H9 (cell line): ENCODE results near the gene MTURN. TPM values are rescaled to one million over a fixed set of nuclear protein-coding genes. Genes with fewer than 3 reads are reported as not detected.

Experiments
- DNase-seq: peaks from one replicate; pipeline ENCODE4 v3.0.0-alpha.2; 2017
- H2AFZ ChIP-seq: one replicate; pipeline ENCODE4 v1.6.1; 2013; ENCODE audit warnings: mild to moderate bottlenecking, low read length, control low read depth, moderate library complexity
- H2AK5ac ChIP-seq: 2 replicates; pipeline ENCODE4 v1.6.1; 2013; ENCODE audit warnings: low read length, control low read depth, mixed read lengths; ENCODE audit not compliant: insufficient read length
- H2BK120ac ChIP-seq: one replicate; pipeline ENCODE4 v1.6.1; 2013; ENCODE audit warnings: low read depth, mild to moderate bottlenecking, low read length, control low read depth, inconsistent platforms; ENCODE audit not compliant: poor library complexity, severe bottlenecking
- H2BK12ac ChIP-seq: 2 replicates; pipeline ENCODE4 v1.6.1; 2013; ENCODE audit warnings: low read length, control low read depth, mixed read lengths, low read depth; ENCODE audit not compliant: insufficient read length
- H2BK15ac ChIP-seq: 2 replicates; pipeline ENCODE4 v1.6.1; 2013; ENCODE audit warnings: low read depth, low read length, control low read depth
- H2BK20ac ChIP-seq: one replicate; pipeline ENCODE4 v1.6.1; 2013; ENCODE audit warnings: low read depth, mild to moderate bottlenecking, low read length, control low read depth, inconsistent platforms; ENCODE audit not compliant: poor library complexity, severe bottlenecking
- H2BK5ac ChIP-seq: 2 replicates; pipeline ENCODE4 v1.6.1; 2013; ENCODE audit warnings: low read length, control low read depth, mixed read lengths; ENCODE audit not compliant: insufficient read length
- H3K14ac ChIP-seq: 2 replicates; pipeline ENCODE4 v1.6.1; 2013; ENCODE audit warnings: low read length, control low read depth; ENCODE audit not compliant: insufficient read depth
- H3K18ac ChIP-seq: 2 replicates; pipeline ENCODE4 v1.6.1; 2013; ENCODE audit warnings: low read depth, mild to moderate bottlenecking, mixed read lengths, low read length, control low read depth; ENCODE audit not compliant: insufficient read length
- H3K23ac ChIP-seq: 2 replicates; pipeline ENCODE4 v1.6.1; 2013; ENCODE audit warnings: low read length, control low read depth, mixed read lengths, low read depth; ENCODE audit not compliant: insufficient read length
- H3K23me2 ChIP-seq: 2 replicates; pipeline ENCODE4 v1.6.1; 2013; ENCODE audit warnings: low read depth, mild to moderate bottlenecking, mixed read lengths, low read length, control low read depth; ENCODE audit not compliant: insufficient read length, poor library complexity, severe bottlenecking
- H3K27ac ChIP-seq: 2 replicates; pipeline ENCODE4 v1.5.1; 2013; ENCODE audit warnings: low read length, control low read depth, mixed read lengths, low read depth; ENCODE audit not compliant: insufficient read length
- H3K27me3 ChIP-seq: 2 replicates; pipeline ENCODE4 v1.6.1; 2013; ENCODE audit warnings: low read length, control low read depth, inconsistent platforms; ENCODE audit not compliant: insufficient read depth
- H3K4ac ChIP-seq: 2 replicates; pipeline ENCODE4 v1.6.1; 2013; ENCODE audit warnings: low read depth, mild to moderate bottlenecking, control low read depth, inconsistent platforms, low read length, moderate library complexity
- H3K4me1 ChIP-seq: 2 replicates; pipeline ENCODE4 v1.6.1; 2013; ENCODE audit warnings: low read length, control low read depth, inconsistent platforms; ENCODE audit not compliant: insufficient read depth
- H3K4me2 ChIP-seq: 2 replicates; pipeline ENCODE4 v1.6.1; 2013; ENCODE audit warnings: low read length, control low read depth, mixed read lengths; ENCODE audit not compliant: insufficient read length, insufficient read depth
- H3K56ac ChIP-seq: 2 replicates; pipeline ENCODE4 v1.6.1; 2013; ENCODE audit warnings: low read depth, mild to moderate bottlenecking, mixed read lengths, low read length, control low read depth; ENCODE audit not compliant: insufficient read length
- H3K79me1 ChIP-seq: 2 replicates; pipeline ENCODE4 v1.6.1; 2013; ENCODE audit warnings: low read depth, mild to moderate bottlenecking, moderate library complexity, low read length, control low read depth, inconsistent platforms; ENCODE audit not compliant: insufficient read depth, poor library complexity, severe bottlenecking
- H3K79me2 ChIP-seq: 2 replicates; pipeline ENCODE4 v1.6.1; 2013; ENCODE audit warnings: low read length, control low read depth, inconsistent platforms; ENCODE audit not compliant: insufficient read depth
- H3K9ac ChIP-seq: 2 replicates; pipeline ENCODE4 v1.6.1; 2013; ENCODE audit warnings: low read length, control low read depth, mixed read lengths; ENCODE audit not compliant: insufficient read length; ENCODE audit errors: extremely low read depth
- H3K9me3 ChIP-seq: one replicate; pipeline ENCODE4 v1.6.1; 2013; ENCODE audit warnings: low read depth, low read length, inconsistent platforms; ENCODE audit not compliant: control insufficient read depth
- H3T11ph ChIP-seq: one replicate; pipeline ENCODE4 v1.6.1; 2013; ENCODE audit warnings: mild to moderate bottlenecking, low read length, control low read depth, inconsistent platforms
- H4K20me1 ChIP-seq: one replicate; pipeline ENCODE4 v1.6.1; 2013; ENCODE audit not compliant: control insufficient read depth, insufficient read length, insufficient read depth
- H4K5ac ChIP-seq: 2 replicates; pipeline ENCODE4 v1.6.1; 2013; ENCODE audit warnings: low read depth, mild to moderate bottlenecking, mixed read lengths, low read length, control low read depth; ENCODE audit not compliant: insufficient read length
- H4K8ac ChIP-seq: replicated peaks from 2 replicates; pipeline ENCODE4 v1.6.1; 2013; ENCODE audit warnings: low read length, control low read depth, mixed read lengths, low read depth; ENCODE audit not compliant: insufficient read length
- H4K91ac ChIP-seq: 2 replicates; pipeline ENCODE4 v1.6.1; 2013; ENCODE audit warnings: low read depth, mild to moderate bottlenecking, moderate library complexity, mixed read lengths, low read length, control low read depth; ENCODE audit not compliant: insufficient read length
- H3K27ac Mint-ChIP-seq, 3 experiments: 2 replicates in 2 of 3; 3 replicates in 1 of 3; pipeline ENCODE4 v1.8.0; 2020 to 2021; ENCODE audit warnings: mixed read lengths in 3 of 3, mild to moderate bottlenecking in 1 of 3, moderate library complexity in 1 of 3
- H3K27me3 Mint-ChIP-seq: 2 replicates; pipeline ENCODE4 v1.8.0; 2021; ENCODE audit warnings: low read depth, mild to moderate bottlenecking, moderate library complexity, mixed read lengths
- H3K36me3 Mint-ChIP-seq, 3 experiments: 2 replicates in 2 of 3; 3 replicates in 1 of 3; pipeline ENCODE4 v1.8.0; 2020 to 2021; ENCODE audit warnings: low read depth in 3 of 3, mixed read lengths in 3 of 3; ENCODE audit not compliant: insufficient read depth in 1 of 3
- H3K4me1 Mint-ChIP-seq, 2 experiments: 2 replicates each; pipeline ENCODE4 v1.8.0; 2020; ENCODE audit warnings: mixed read lengths in 2 of 2
- H3K4me3 Mint-ChIP-seq, 2 experiments: 2 replicates in 1 of 2; 3 replicates in 1 of 2; pipeline ENCODE4 v1.8.0; 2020 to 2021; ENCODE audit warnings: mild to moderate bottlenecking in 2 of 2, mixed read lengths in 2 of 2, moderate library complexity in 1 of 2
- H3K9me3 Mint-ChIP-seq, 2 experiments: 2 replicates in 1 of 2; 3 replicates in 1 of 2; pipeline ENCODE4 v1.8.0; 2020; ENCODE audit warnings: mild to moderate bottlenecking in 2 of 2, mixed read lengths in 2 of 2, moderate library complexity in 1 of 2
- CTCF ChIP-seq: fragments of 200-600 bp; sonication (generic); conservative IDR thresholded peaks from 3 replicates; pipeline ENCODE4 v1.8.0; 2021; ENCODE audit warnings: antibody characterized with exemption, mild to moderate bottlenecking
- WGBS: extraction: QIAGEN DNeasy Blood & Tissue Kit; methylation state at CpG from one replicate; pipeline ENCODE4 v1.1.7; 2013; ENCODE audit warnings: missing lambda C conversion rate, low lambda C conversion rate, mixed read lengths; ENCODE audit not compliant: insufficient read length; ENCODE audit errors: extremely low coverage; 5-methylcytosine and 5-hydroxymethylcytosine counted together
- total RNA-seq: library from RNA; stranded (reverse); gene quantifications from 2 replicates; pipeline ENCODE4 v1.2.1, GENCODE V29; 2021

Gene MTURN
- total RNA-seq, 1 experiment from 2014 or later, result 3.4 TPM

- Histone ChIP-seq H3K4ac (no peak overlapping the region), H3K56ac (no peak overlapping the region), H2BK120ac (no peak overlapping the region), H2BK12ac (no peak overlapping the region), H2BK20ac (no peak overlapping the region), H3K4me1 (no peaks in the 10 kb centered on the region), H3K18ac (no peak overlapping the region), H3K27ac (no peak overlapping the region), H3K14ac (no peak overlapping the region), H3K23me2 (no peaks in the 10 kb centered on the region), H4K91ac (no peak overlapping the region), H3K79me1 (no peaks in the 10 kb centered on the region), H4K20me1 (no peaks in the 10 kb centered on the region), H2BK5ac (no peak overlapping the region), H3T11ph (no peak overlapping the region), H2AK5ac (no peak overlapping the region), H3K23ac (no peak overlapping the region), H2BK15ac (no peak overlapping the region), H3K27me3 (no peaks in the 10 kb centered on the region), H3K9ac (no peak overlapping the region), H4K5ac (no peak overlapping the region), H3K9me3 (peaks cover 6% of the 10 kb centered on the region), H2AFZ (no peak overlapping the region), H3K79me2 (no peaks in the 10 kb centered on the region), H3K4me2 (no peak overlapping the region), H4K8ac (no peak overlapping the region)
- H3K4me1 Mint-ChIP-seq, result peaks cover 15 to 18% of the 10 kb centered on the region in 2 experiments; a peak in 3 of 4 replicates
- H3K27ac Mint-ChIP-seq, result no peak overlapping the region
- no CpG with 5 or more reads among the region's 4 CpGs for WGBS
- no peak overlapping the region for H3K4me3 Mint-ChIP-seq
- no peak for DNase-seq
- peaks cover 7 to 22% (median 19%) of the 10 kb centered on the region in 3 experiments for H3K36me3 Mint-ChIP-seq
- H3K27me3 Mint-ChIP-seq, result peaks cover 6% of the 10 kb centered on the region; the same call in 1 of the 2 replicates
- no peak for TF ChIP-seq CTCF
- peaks cover 26 to 30% of the 10 kb centered on the region in 2 experiments for H3K9me3 Mint-ChIP-seq
Observed at GRCh38 chr7:30184791-30185487, 50.2 kb downstream of the MTURN start.
